Suprapubic skin (tissue), 4 donors: ENCODE data around the gene ATXN10.

Experiments
- EP300 ChIP-seq: sonication (generic); formaldehyde crosslinking; IDR thresholded peaks from one replicate; pipeline ENCODE4 v1.6.1; 2017; ENCODE audit warnings: antibody characterized with exemption
- POLR2A ChIP-seq, 2 donors: fragments of 450-650 bp; IDR thresholded peaks; one replicate each; pipeline ENCODE4 v1.6.1; 2017; ENCODE audit warnings: antibody characterized with exemption in 2 of 2, mild to moderate bottlenecking in 2 of 2, moderate library complexity in 2 of 2
- POLR2AphosphoS5 ChIP-seq, 3 donors: sonication (generic); formaldehyde crosslinking; IDR thresholded peaks; one replicate each; pipeline ENCODE4 v1.6.1; 2017; ENCODE audit warnings: antibody characterized with exemption in 3 of 3
- TF ChIP-seq, protein P1 (sequence below), 2 donors: fragments of 200-600 bp in 1 of 2; fragments of 450-650 bp in 1 of 2; sonication (generic) in 1 of 2; IDR thresholded peaks; one replicate each; pipeline ENCODE4 v1.5.1; 2016 to 2019; ENCODE audit warnings: antibody characterized with exemption in 2 of 2, mild to moderate bottlenecking in 1 of 2, moderate library complexity in 1 of 2

DNA sequence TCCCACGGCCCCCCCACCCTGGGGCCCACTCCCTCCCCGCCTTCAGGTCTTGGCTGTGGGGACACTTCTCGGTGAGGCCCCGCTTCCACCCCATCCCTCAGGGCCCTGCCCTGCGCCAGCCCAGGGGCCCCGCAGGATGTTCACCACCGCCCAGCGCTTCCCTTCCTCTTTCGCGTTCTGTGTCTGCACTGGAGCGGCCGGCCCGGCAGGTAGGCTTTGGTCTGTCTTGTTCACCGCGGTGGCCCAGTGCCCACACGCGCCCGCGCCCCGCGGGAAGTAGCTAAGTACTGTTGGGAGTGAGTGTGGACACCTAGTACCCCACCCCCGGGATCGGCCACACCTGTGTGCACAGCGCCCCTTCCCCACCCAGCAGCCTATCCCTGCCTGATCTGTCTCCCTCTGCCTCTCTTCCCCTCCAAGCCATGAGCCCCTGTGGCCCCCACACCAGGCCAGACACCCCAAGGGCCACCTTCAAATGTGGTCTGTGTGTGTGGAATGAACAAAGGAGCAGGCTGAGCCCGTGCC, 219.9 kb downstream of the ATXN10 start:
- TF ChIP-seq POLR2A (IDR thresholded peaks at IDR 0.05) (no peak), POLR2AphosphoS5 (IDR thresholded peaks at IDR 0.05) (no peak), EP300 (no peak)
- TF ChIP-seq, protein P1, sequence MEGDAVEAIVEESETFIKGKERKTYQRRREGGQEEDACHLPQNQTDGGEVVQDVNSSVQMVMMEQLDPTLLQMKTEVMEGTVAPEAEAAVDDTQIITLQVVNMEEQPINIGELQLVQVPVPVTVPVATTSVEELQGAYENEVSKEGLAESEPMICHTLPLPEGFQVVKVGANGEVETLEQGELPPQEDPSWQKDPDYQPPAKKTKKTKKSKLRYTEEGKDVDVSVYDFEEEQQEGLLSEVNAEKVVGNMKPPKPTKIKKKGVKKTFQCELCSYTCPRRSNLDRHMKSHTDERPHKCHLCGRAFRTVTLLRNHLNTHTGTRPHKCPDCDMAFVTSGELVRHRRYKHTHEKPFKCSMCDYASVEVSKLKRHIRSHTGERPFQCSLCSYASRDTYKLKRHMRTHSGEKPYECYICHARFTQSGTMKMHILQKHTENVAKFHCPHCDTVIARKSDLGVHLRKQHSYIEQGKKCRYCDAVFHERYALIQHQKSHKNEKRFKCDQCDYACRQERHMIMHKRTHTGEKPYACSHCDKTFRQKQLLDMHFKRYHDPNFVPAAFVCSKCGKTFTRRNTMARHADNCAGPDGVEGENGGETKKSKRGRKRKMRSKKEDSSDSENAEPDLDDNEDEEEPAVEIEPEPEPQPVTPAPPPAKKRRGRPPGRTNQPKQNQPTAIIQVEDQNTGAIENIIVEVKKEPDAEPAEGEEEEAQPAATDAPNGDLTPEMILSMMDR (IDR thresholded peaks at IDR 0.05), result no peak
